NB4 (cell line): Measurements from ENCODE around the gene RPS6KA2.

ENCODE experiments used
- CTCF ChIP-seq: IDR thresholded peaks from one replicate; pipeline ENCODE4 v1.5.1; 2012; ENCODE audit warnings: low read depth, low read length
- MYC ChIP-seq: IDR thresholded peaks from 2 replicates; pipeline ENCODE4 v1.6.1; 2011; ENCODE audit warnings: low read depth, low read length
- POLR2A ChIP-seq: IDR thresholded peaks from 2 replicates; pipeline ENCODE4 v1.6.1; 2011; ENCODE audit warnings: mild to moderate bottlenecking; ENCODE audit not compliant: insufficient read length; ENCODE audit errors: extremely low read depth

GRCh38 chr6:166599205-166599604 lies 27.8 kb downstream of the RPS6KA2 start:
- TF ChIP-seq CTCF (no peak), MYC (no peak), POLR2A (no peak)
